ENCODE data around the gene C19orf25.

DNA sequence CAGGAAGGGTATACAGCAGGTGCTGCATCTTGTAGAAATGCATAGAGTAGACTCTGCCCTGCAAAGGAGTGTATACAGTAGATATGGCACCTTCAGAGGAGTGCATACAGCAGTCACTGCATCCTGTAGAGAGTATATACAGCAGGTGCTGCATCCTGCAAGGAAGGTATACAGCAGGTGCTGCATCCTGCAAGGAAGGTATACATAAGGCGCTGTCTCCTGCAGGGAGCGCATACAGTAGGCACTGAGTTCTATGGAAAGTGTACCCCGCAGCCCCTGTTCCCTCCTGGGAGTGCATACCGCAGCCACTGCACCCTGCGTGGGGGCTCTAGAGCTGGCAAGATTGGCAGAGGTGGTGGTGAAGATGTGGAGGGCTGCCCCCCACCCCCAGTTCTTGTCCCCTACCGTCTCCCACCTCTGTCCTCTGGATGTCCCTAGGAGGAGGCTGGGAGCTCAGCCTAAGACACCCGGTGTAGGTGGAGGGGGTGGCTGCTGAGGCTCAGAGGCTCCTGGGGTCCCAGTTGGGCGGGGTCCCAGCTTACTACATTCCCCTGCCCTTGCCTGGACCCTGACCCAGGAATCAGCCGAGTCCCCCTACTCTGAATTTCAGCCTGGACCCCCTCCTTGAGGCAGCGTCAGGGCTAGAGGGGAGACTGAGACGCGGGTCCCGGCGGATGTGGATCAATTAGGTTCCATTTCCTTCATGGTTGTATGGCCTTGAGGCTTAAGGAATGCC lies 36.1 kb upstream of the C19orf25 start:
- no peak for TF ChIP-seq EZH2 (IDR thresholded peaks at IDR 0.05)
- no peak for TF ChIP-seq FOXP2 (optimal IDR thresholded peaks at IDR 0.05; ENCODE audit: control extremely low read depth, extremely low read length, insufficient read depth)
- no peak for TF ChIP-seq POLR2AphosphoS5 (IDR thresholded peaks at IDR 0.05; ENCODE audit: borderline replicate concordance, low read depth, low read length)

All from SK-N-MC (cell line).